Vagina (tissue), 2 donors: ENCODE measurements around the gene BAHCC1. TPM values are rescaled to one million over a fixed set of nuclear protein-coding genes. Genes with fewer than 3 reads are reported as not detected.

ENCODE experiments used
- DNase-seq, 2 donors: peaks; one replicate each; pipeline ENCODE4 v3.0.0-alpha.2; 2017; ENCODE audit errors: extremely low spot score in 2 of 2
- H3K27ac ChIP-seq: fragments of 200-600 bp; sonication (generic); one replicate; pipeline ENCODE4 v1.5.1; 2019
- H3K27me3 ChIP-seq: fragments of 200-600 bp; sonication (generic); one replicate; pipeline ENCODE4 v1.5.1; 2019
- H3K36me3 ChIP-seq, 2 donors: fragments of 200-600 bp; sonication (generic); one replicate each; pipeline ENCODE4 v1.5.1; 2017 to 2019
- H3K4me1 ChIP-seq: fragments of 200-600 bp; sonication (generic); one replicate; pipeline ENCODE4 v1.5.1; 2019
- H3K4me3 ChIP-seq, 2 donors: fragments of 200-600 bp; sonication (generic); 1 replicate in 1 of 2; 2 replicates in 1 of 2; pipeline ENCODE4 v1.5.1; 2016 to 2019
- H3K9me3 ChIP-seq: fragments of 200-600 bp; sonication (generic); one replicate; pipeline ENCODE4 v1.5.1; 2019
- CTCF ChIP-seq, 3 experiments: fragments of 450-650 bp in 2 of 3; fragments of 200-600 bp in 1 of 3; sonication (generic) in 1 of 3; IDR thresholded peaks; one replicate each; pipeline ENCODE4 v1.5.1; 2017 to 2019; ENCODE audit warnings: antibody characterized with exemption in 3 of 3, mild to moderate bottlenecking in 2 of 3, moderate library complexity in 2 of 3
- POLR2A ChIP-seq, 2 donors: fragments of 450-650 bp; IDR thresholded peaks; one replicate each; pipeline ENCODE4 v1.6.1; 2017; ENCODE audit warnings: antibody characterized with exemption in 2 of 2, mild to moderate bottlenecking in 2 of 2, moderate library complexity in 2 of 2
- POLR2AphosphoS5 ChIP-seq, 2 donors: sonication (generic); formaldehyde crosslinking; IDR thresholded peaks; one replicate each; pipeline ENCODE4 v1.9.0; 2017; ENCODE audit warnings: antibody characterized with exemption in 2 of 2, mild to moderate bottlenecking in 2 of 2, low read depth in 1 of 2; ENCODE audit not compliant: insufficient read depth in 1 of 2
- intact Hi-C: fragments of 100-400 bp; cut with DNase I; formaldehyde crosslinking; loops from one replicate; pipeline ENCODE4 v1.15.1; 2023
- total RNA-seq: library from RNA; depleted of rRNA; stranded (reverse); fragments of >200 nt; gene quantifications from one replicate; pipeline ENCODE4 v1.2.3, GENCODE V29; 2016

Gene BAHCC1
- total RNA-seq, 1 donor from 2014 or later: 9.1 TPM

GRCh38 chr17:81368161-81369022 is 26.9 kb upstream of the BAHCC1 start:
- no peak overlapping the region for H3K27ac ChIP-seq
- peaks cover 24% of the 10 kb centered on the region for H3K4me1 ChIP-seq
- intact Hi-C loops: no loop called here
- DNase-seq: no peak
- no peaks in the 10 kb centered on the region for H3K27me3 ChIP-seq
- no peaks in the 10 kb centered on the region for H3K9me3 ChIP-seq
- no peaks in the 10 kb centered on the region for H3K36me3 ChIP-seq
- TF ChIP-seq CTCF (IDR thresholded peaks at IDR 0.05): no peak
- TF ChIP-seq POLR2AphosphoS5 (IDR thresholded peaks at IDR 0.05; ENCODE audit: insufficient read depth in 1 of 2, low read depth in 1 of 2): no peak
- TF ChIP-seq POLR2A (IDR thresholded peaks at IDR 0.05): no peak
- H3K4me3 ChIP-seq: no peak overlapping the region

GRCh38 chr17:81370294-81370693 is 25.0 kb upstream of the BAHCC1 start:
- H3K27me3 ChIP-seq: no peaks in the 10 kb centered on the region
- H3K4me3 ChIP-seq: no peak overlapping the region
- H3K27ac ChIP-seq: no peak overlapping the region
- H3K4me1 ChIP-seq: peaks cover 9% of the 10 kb centered on the region
- H3K9me3 ChIP-seq: no peaks in the 10 kb centered on the region
- no peaks in the 10 kb centered on the region for H3K36me3 ChIP-seq
- no peak for DNase-seq
- intact Hi-C loops: no loop called here
- TF ChIP-seq POLR2A (IDR thresholded peaks at IDR 0.05) (no peak), POLR2AphosphoS5 (IDR thresholded peaks at IDR 0.05; ENCODE audit: insufficient read depth in 1 of 2, low read depth in 1 of 2) (no peak), CTCF (IDR thresholded peaks at IDR 0.05) (no peak)

GRCh38 chr17:81371910-81372760 is 23.1 kb upstream of the BAHCC1 start:
- intact Hi-C loops: no loop called here
- Histone ChIP-seq H3K4me3 (no peak overlapping the region), H3K27me3 (no peaks in the 10 kb centered on the region), H3K36me3 (no peaks in the 10 kb centered on the region), H3K4me1 (no peaks in the 10 kb centered on the region), H3K27ac (no peak overlapping the region), H3K9me3 (no peaks in the 10 kb centered on the region)
- no peak for TF ChIP-seq POLR2AphosphoS5 (IDR thresholded peaks at IDR 0.05; ENCODE audit: insufficient read depth in 1 of 2, low read depth in 1 of 2)
- no peak for TF ChIP-seq CTCF (IDR thresholded peaks at IDR 0.05)
- no peak for TF ChIP-seq POLR2A (IDR thresholded peaks at IDR 0.05)
- no peak for DNase-seq

- no peaks in the 10 kb centered on the region for H3K36me3 ChIP-seq
- peak in 1 of 2 donors; percentile 79 for DNase-seq
- intact Hi-C loops: no loop called here
Measured at GRCh38 chr17:81373536-81374160, 21.6 kb upstream of the BAHCC1 start.

More at GRCh38 chr17:81373536-81374160, 21.6 kb upstream of the BAHCC1 start:
- no peak overlapping the region for H3K27ac ChIP-seq
- H3K27me3 ChIP-seq: no peaks in the 10 kb centered on the region
- H3K9me3 ChIP-seq: no peaks in the 10 kb centered on the region
- no peaks in the 10 kb centered on the region for H3K4me1 ChIP-seq
- no peak overlapping the region for H3K4me3 ChIP-seq
- TF ChIP-seq POLR2A (IDR thresholded peaks at IDR 0.05) (no peak), CTCF (IDR thresholded peaks at IDR 0.05) (no peak), POLR2AphosphoS5 (IDR thresholded peaks at IDR 0.05; ENCODE audit: insufficient read depth in 1 of 2, low read depth in 1 of 2) (no peak)
